ENCODE measurements around the gene KAZALD1.

DNA sequence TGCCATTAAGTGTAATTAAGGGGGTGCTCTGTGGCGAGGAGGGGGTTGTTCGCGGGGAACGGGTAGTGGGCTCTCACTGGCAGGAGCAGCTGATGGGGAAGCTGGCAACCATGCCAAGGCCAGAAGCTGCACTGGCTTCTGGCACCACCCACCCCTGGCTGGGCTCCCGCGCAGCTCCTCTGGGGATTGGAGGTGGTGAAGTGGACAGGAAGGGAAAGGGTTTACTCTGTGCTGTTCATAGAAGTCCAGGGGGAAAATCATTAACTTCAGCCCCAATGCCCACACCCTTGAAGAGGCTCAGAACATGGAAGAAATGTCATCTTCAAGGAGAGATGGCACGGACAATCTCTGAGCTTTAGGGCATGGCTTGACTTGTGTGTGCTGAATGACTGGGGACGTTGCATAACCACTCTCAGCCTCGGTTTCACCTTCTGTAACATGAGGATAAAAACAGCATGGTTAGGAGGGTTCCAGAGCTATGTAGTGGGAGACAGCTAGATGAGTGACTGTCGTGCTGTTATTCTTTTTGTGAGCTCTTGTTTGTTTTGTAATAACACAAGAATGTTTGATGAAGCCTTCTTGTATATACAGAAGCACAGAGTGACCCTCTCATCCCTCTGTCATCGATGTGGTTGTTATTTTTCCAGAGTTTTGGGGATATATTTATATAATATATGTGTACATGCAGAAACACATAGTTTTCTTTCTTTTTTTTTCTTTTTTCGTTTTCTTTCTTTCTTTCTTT is 29.9 kb downstream of the KAZALD1 start:
- TF ChIP-seq, protein P1, sequence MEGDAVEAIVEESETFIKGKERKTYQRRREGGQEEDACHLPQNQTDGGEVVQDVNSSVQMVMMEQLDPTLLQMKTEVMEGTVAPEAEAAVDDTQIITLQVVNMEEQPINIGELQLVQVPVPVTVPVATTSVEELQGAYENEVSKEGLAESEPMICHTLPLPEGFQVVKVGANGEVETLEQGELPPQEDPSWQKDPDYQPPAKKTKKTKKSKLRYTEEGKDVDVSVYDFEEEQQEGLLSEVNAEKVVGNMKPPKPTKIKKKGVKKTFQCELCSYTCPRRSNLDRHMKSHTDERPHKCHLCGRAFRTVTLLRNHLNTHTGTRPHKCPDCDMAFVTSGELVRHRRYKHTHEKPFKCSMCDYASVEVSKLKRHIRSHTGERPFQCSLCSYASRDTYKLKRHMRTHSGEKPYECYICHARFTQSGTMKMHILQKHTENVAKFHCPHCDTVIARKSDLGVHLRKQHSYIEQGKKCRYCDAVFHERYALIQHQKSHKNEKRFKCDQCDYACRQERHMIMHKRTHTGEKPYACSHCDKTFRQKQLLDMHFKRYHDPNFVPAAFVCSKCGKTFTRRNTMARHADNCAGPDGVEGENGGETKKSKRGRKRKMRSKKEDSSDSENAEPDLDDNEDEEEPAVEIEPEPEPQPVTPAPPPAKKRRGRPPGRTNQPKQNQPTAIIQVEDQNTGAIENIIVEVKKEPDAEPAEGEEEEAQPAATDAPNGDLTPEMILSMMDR (IDR thresholded peaks at IDR 0.05) = no peak
- TF ChIP-seq POLR2A (IDR thresholded peaks at IDR 0.05) = no peak
